Ovary (tissue), 3 donors: ENCODE measurements around the gene RNU1-4.

Experiments used
- CTCF ChIP-seq, 3 donors: fragments of 450-650 bp in 2 of 3; fragments of 200-600 bp in 1 of 3; IDR thresholded peaks; one replicate each; pipeline versions ENCODE4 v1.5.1 to v1.8.0; 2016 to 2022; ENCODE audit warnings: antibody characterized with exemption in 3 of 3, mild to moderate bottlenecking in 1 of 3
- POLR2A ChIP-seq: fragments of 450-650 bp; IDR thresholded peaks from one replicate; pipeline ENCODE4 v1.6.1; 2017; ENCODE audit warnings: antibody characterized with exemption, mild to moderate bottlenecking, moderate library complexity
- donor health status: DM: no; HTN: no; CAD: no.

DNA sequence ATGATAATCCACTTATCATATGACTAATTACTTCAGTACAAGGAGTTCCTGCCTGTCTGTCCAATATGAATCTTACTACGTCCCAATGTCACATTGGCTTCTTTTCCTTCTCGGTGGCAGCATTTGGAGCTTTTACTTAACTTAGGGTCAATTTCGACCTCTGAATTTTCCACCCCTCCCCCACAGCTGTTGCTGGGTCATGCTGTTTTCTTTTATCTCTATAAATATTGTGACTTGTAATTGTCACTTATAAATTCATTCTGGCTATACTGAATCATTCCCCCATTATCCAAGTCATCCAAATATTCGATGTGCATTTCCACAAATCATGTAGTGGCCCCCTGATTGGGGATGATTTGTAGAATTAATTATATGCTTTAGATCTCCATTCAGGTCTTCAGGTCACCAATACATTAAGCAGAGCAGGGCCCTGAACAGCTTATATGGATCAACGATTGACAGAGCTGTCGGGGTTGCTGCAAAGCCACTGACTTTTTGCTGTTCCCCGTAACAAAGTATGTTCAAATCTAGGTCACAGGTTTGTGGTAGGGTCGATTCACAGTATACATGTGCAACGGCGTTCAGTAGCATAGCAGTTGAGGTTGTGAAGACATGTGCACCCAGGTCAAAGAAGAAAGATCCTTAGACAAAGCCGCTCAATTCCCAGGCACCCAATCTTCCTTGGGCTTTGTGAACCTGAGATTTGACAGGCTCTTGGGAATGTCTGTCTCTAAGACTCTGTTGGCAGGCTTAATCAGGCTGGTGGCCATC, 18.3 kb upstream of the RNU1-4 start:
- TF ChIP-seq CTCF (IDR thresholded peaks at IDR 0.05) (no peak), POLR2A (no peak)
